Activated CD8-positive, alpha-beta memory T cell treated with anti-CD3 and anti-CD28 coated beads, Interleukin-2, amount 50 U/mL, for 1 hour (primary cell): ENCODE results near the gene MDK.
"Not testable (repeated sequence)": the region's sequence is repeated elsewhere in the genome, so short reads cannot be mapped to it uniquely, and the experiment has no call there.

Experiments
- DNase-seq: peaks from one replicate; pipeline ENCODE4 v3.0.0-alpha.2; 2020; ENCODE audit errors: extremely low read depth

The MDK gene

GRCh38 chr11:46367244-46367915 is 14.1 kb upstream of the MDK start:
- peak; percentile 45 for DNase-seq

- DNase-seq = no peak
Measured at GRCh38 chr11:46367916-46368267, 13.6 kb upstream of the MDK start.

GRCh38 chr11:46369458-46370152 is 11.9 kb upstream of the MDK start:
- DNase-seq = no peak

- DNase-seq = no peak
Measured at GRCh38 chr11:46370253-46370652, 11.2 kb upstream of the MDK start.

- not testable (repeated sequence) for DNase-seq
Measured at GRCh38 chr11:46371262-46371661, 10.2 kb upstream of the MDK start.

GRCh38 chr11:46372086-46372485 is 9.4 kb upstream of the MDK start:
- no peak for DNase-seq

GRCh38 chr11:46372501-46372900 is 9.0 kb upstream of the MDK start:
- DNase-seq = not testable (repeated sequence)

GRCh38 chr11:46373787-46374740 is 7.4 kb upstream of the MDK start:
- no peak for DNase-seq

GRCh38 chr11:46374815-46375214 is 6.7 kb upstream of the MDK start:
- no peak for DNase-seq

GRCh38 chr11:46375392-46376101 is 5.9 kb upstream of the MDK start:
- no peak for DNase-seq

GRCh38 chr11:46376258-46377050 is 5.0 kb upstream of the MDK start:
- DNase-seq = no peak

GRCh38 chr11:46377290-46377689 is 4.2 kb upstream of the MDK start:
- no peak for DNase-seq

- no peak for DNase-seq
Measured at GRCh38 chr11:46377831-46378230, 3.6 kb upstream of the MDK start.

GRCh38 chr11:46378296-46378695 is 3.2 kb upstream of the MDK start:
- DNase-seq = no peak

GRCh38 chr11:46378811-46379481 is 2.5 kb upstream of the MDK start:
- DNase-seq = no peak

GRCh38 chr11:46379482-46380293 is 1.8 kb upstream of the MDK start:
- DNase-seq = not testable (repeated sequence)

GRCh38 chr11:46380340-46381047 is 975 bp upstream of the MDK start:
- DNase-seq = no peak

- DNase-seq = no peak
Measured at GRCh38 chr11:46381819-46382645, 563 bp downstream of the MDK start.
